ENCODE data around the gene ARHGAP15. TPM values are rescaled to one million over a fixed set of nuclear protein-coding genes. Genes with fewer than 3 reads are reported as not detected.

ARHGAP15 gene
- total RNA-seq, 1 donor from 2014 or later: 54.1 TPM

DNA sequence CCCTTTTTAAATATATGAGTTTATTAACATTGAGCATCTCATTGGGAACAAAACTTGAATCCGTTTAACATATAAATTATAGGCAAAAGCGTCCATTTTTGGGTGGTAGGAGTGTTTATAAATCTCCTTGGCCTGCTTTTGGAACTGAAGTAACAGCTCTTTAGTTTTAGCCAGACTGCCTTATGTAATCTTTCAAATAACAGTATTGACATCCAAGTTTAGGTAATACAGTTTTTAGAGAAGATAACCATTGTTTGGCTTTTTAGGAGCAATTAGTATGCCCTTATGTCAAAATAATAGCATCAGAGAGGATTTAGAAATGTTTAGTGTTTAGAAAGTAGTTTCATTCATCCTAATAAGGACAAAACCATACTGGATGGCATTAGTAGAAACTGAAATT lies 361.9 kb downstream of the ARHGAP15 start:
- peaks cover 59% of the 10 kb centered on the region for H3K36me3 Mint-ChIP-seq (ENCODE audit: low read depth)

DNA sequence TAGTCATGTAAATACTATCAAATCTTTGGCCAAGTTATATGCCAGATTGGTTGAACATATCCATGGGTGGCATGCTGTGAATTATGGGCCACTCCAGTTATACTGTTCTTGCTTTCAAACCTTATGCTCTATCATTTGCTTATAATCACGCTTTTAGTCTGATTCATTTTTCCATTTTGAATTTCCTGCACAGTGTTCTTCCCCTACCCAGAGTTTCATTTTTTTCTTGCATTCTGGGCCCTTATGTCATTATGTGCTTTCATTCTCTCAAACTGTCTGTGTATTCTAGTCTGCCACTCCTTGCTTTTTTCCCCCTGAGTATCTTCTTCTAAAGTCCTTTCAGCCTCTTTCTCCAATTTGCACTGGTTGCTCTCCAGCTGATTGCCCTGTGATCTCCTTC lies 364.1 kb downstream of the ARHGAP15 start:
- no peak for DNase-seq (ENCODE audit: low spot score)
- Mint-ChIP-seq H3K36me3 (ENCODE audit: low read depth) (peaks cover 51% of the 10 kb centered on the region), H3K4me1 (ENCODE audit: low read depth) (peaks cover 11% of the 10 kb centered on the region), H3K27ac (peak overlapping the region; percentile 23), H3K27me3 (ENCODE audit: low read depth) (no peaks in the 10 kb centered on the region), H3K4me3 (ENCODE audit: low read depth) (no peak overlapping the region), H3K9me3 (peaks cover 8% of the 10 kb centered on the region)
- intact Hi-C loops (cut with micrococcal nuclease): no loop called here

More for the DNA sequence above, 361.9 kb downstream of the ARHGAP15 start:
- no peak overlapping the region for H3K4me3 Mint-ChIP-seq (ENCODE audit: low read depth)
- no peaks in the 10 kb centered on the region for H3K27me3 Mint-ChIP-seq (ENCODE audit: low read depth)
- peaks cover 10% of the 10 kb centered on the region for H3K4me1 Mint-ChIP-seq (ENCODE audit: low read depth)
- H3K9me3 Mint-ChIP-seq: peaks cover 8% of the 10 kb centered on the region
- intact Hi-C loops (cut with micrococcal nuclease): no loop called here
- DNase-seq (ENCODE audit: low spot score): no peak
- H3K27ac Mint-ChIP-seq: no peak overlapping the region

DNA sequence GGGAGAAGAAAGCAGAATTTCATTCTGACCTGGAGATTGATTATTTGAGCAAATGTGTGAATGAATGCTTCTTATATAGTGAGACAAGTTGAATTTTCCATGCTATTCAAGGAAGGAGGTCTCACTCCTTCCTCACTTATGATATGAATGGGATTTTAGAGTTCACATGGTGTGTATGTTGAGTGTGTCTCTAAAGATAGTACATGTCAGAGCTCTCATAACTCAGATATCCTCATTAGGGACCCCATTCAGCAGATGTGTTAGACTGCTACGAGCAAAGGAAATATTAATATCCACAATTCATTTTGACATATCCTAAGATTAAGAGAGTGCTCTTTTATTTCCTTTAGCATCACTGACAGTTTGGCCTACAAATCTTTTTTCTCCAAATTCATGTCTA lies 368.5 kb downstream of the ARHGAP15 start:
- DNase-seq (ENCODE audit: low spot score): no peak
- H3K9me3 Mint-ChIP-seq: peaks cover 8% of the 10 kb centered on the region
- no peak overlapping the region for H3K4me3 Mint-ChIP-seq (ENCODE audit: low read depth)
- peaks cover 9% of the 10 kb centered on the region for H3K4me1 Mint-ChIP-seq (ENCODE audit: low read depth)
- H3K27me3 Mint-ChIP-seq (ENCODE audit: low read depth): no peaks in the 10 kb centered on the region
- H3K27ac Mint-ChIP-seq: no peak overlapping the region
- H3K36me3 Mint-ChIP-seq (ENCODE audit: low read depth): peaks cover 41% of the 10 kb centered on the region
- intact Hi-C loops (cut with micrococcal nuclease): no loop called here

- no peaks in the 10 kb centered on the region for H3K27me3 Mint-ChIP-seq (ENCODE audit: low read depth)
- intact Hi-C loops (cut with micrococcal nuclease): no loop called here
Observed at GRCh38 chr2:143498496-143498895, 369.3 kb downstream of the ARHGAP15 start.

DNA sequence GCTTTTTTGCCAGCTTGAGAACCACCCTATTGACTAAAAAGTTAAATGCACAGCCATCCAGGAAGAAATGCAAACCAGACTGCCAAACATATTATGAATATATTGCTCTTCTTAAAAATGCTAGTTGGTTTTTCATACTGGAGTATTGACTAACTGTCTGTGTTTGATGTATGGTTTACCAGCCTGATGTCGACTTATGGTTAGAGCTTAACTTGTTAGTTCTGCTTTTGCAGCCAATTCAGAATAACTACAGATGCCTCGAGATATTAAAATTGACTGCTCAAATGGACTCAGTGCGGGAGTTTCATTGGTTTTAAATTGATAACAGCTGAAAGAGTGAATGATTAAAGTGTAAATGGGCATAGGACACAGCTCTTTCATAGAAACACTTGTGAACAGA lies 369.8 kb downstream of the ARHGAP15 start:
- Mint-ChIP-seq H3K4me3 (ENCODE audit: low read depth) (no peak overlapping the region), H3K4me1 (ENCODE audit: low read depth) (peaks cover 3% of the 10 kb centered on the region), H3K9me3 (no peaks in the 10 kb centered on the region), H3K27me3 (ENCODE audit: low read depth) (no peaks in the 10 kb centered on the region), H3K27ac (no peak overlapping the region), H3K36me3 (ENCODE audit: low read depth) (peaks cover 34% of the 10 kb centered on the region)
- no peak for DNase-seq (ENCODE audit: low spot score)
- intact Hi-C loops (cut with micrococcal nuclease): no loop called here

More at GRCh38 chr2:143498496-143498895, 369.3 kb downstream of the ARHGAP15 start:
- H3K36me3 Mint-ChIP-seq (ENCODE audit: low read depth): peaks cover 36% of the 10 kb centered on the region
- no peak overlapping the region for H3K4me3 Mint-ChIP-seq (ENCODE audit: low read depth)
- peaks cover 3% of the 10 kb centered on the region for H3K9me3 Mint-ChIP-seq
- H3K4me1 Mint-ChIP-seq (ENCODE audit: low read depth): peaks cover 6% of the 10 kb centered on the region
- H3K27ac Mint-ChIP-seq: no peak overlapping the region
- no peak for DNase-seq (ENCODE audit: low spot score)

DNA sequence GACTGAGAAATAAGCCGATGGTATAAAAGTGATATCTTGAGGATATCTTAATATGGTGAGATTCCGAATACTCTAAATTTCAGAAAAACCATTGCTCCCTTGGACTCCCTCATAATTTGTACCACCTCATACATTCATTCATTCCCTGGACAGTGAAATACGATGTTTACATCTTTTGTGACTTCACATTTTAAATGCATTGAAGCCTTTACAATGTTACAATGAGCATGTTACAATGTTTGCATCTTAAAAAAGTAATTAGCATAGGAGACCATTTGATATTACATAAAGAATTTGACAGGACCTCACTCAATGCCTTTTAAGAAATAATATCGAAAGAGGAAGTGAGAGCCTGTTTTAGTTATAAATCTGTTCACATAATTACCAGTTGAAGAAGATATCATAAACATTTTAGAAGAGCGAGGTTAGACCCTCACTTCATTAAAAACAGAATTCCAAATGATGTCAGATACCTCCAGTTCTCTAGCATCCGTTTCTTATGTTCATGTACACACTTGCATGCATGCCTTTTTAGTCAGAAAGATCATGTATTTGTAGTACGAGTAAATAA lies 372.0 kb downstream of the ARHGAP15 start:
- intact Hi-C loops (cut with micrococcal nuclease): no loop called here
- H3K27me3 Mint-ChIP-seq (ENCODE audit: low read depth): no peaks in the 10 kb centered on the region
- H3K4me1 Mint-ChIP-seq (ENCODE audit: low read depth): peaks cover under 1% of the 10 kb centered on the region
- no peak overlapping the region for H3K4me3 Mint-ChIP-seq (ENCODE audit: low read depth)
- H3K36me3 Mint-ChIP-seq (ENCODE audit: low read depth): peaks cover 33% of the 10 kb centered on the region
- DNase-seq (ENCODE audit: low spot score): no peak
- no peaks in the 10 kb centered on the region for H3K9me3 Mint-ChIP-seq
- H3K27ac Mint-ChIP-seq: no peak overlapping the region

DNA sequence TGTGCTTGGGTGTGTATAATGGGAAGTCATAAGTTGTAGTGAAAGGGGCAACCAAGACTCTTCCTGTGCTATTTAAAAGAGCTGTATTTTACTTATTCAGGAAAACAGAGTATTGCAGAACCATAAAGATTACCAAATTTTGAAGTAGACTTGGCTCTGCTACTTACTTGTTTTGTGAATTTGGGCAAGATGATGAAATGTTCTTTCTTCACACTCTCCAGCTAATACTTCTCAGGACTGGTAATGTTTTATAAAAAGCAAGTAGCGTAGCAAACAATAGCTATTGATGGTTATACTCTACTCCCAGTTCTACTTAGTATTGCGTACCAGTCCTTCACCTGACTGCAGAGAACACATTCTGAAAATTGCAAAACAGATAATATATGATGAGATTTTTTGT lies 374.1 kb downstream of the ARHGAP15 start:
- Mint-ChIP-seq H3K27me3 (ENCODE audit: low read depth) (no peaks in the 10 kb centered on the region), H3K27ac (no peak overlapping the region)

DNA sequence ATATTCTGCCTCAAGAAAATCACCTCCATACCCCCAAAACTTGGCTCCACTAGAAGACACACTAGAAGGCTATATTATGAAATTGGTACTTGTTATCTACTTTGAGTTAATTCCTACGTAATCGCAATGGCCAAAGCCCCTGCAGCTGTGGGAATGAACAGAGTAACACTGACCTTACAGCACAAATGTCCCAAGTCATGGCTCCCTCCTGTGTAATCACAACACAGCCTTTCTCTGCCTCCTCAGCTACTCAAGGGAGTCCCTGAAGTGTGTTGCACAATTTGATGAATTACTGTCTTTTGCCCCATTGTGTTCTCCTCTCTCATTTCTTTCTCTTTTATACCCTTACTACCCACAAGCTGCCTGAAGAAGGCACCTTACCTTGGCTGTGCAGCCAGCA lies 375.2 kb downstream of the ARHGAP15 start:
- Mint-ChIP-seq H3K4me1 (ENCODE audit: low read depth) (no peaks in the 10 kb centered on the region), H3K4me3 (ENCODE audit: low read depth) (no peak overlapping the region), H3K9me3 (no peaks in the 10 kb centered on the region), H3K27ac (no peak overlapping the region), H3K27me3 (ENCODE audit: low read depth) (no peaks in the 10 kb centered on the region), H3K36me3 (ENCODE audit: low read depth) (peaks cover 30% of the 10 kb centered on the region)
- intact Hi-C loops (cut with micrococcal nuclease): no loop called here
- no peak for DNase-seq (ENCODE audit: low spot score)

More for the DNA sequence above, 374.1 kb downstream of the ARHGAP15 start:
- Mint-ChIP-seq H3K4me3 (ENCODE audit: low read depth) (no peak overlapping the region), H3K4me1 (ENCODE audit: low read depth) (no peaks in the 10 kb centered on the region), H3K36me3 (ENCODE audit: low read depth) (peaks cover 29% of the 10 kb centered on the region), H3K9me3 (no peaks in the 10 kb centered on the region)
- intact Hi-C loops (cut with micrococcal nuclease): no loop called here
- DNase-seq (ENCODE audit: low spot score): no peak

- peaks cover 30% of the 10 kb centered on the region for H3K36me3 Mint-ChIP-seq (ENCODE audit: low read depth)
- H3K4me1 Mint-ChIP-seq (ENCODE audit: low read depth): no peaks in the 10 kb centered on the region
- no peak overlapping the region for H3K27ac Mint-ChIP-seq
- no peak overlapping the region for H3K4me3 Mint-ChIP-seq (ENCODE audit: low read depth)
- no peaks in the 10 kb centered on the region for H3K27me3 Mint-ChIP-seq (ENCODE audit: low read depth)
- intact Hi-C loops (cut with micrococcal nuclease): no loop called here
- no peak for DNase-seq (ENCODE audit: low spot score)
- H3K9me3 Mint-ChIP-seq: no peaks in the 10 kb centered on the region
Observed at GRCh38 chr2:143505542-143505941, 376.3 kb downstream of the ARHGAP15 start.

GRCh38 chr2:143513081-143513480 lies 383.9 kb downstream of the ARHGAP15 start:
- intact Hi-C loops (cut with micrococcal nuclease): no loop called here
- Mint-ChIP-seq H3K9me3 (no peaks in the 10 kb centered on the region), H3K27ac (peak overlapping the region; percentile 5), H3K4me1 (ENCODE audit: low read depth) (peaks cover 8% of the 10 kb centered on the region), H3K4me3 (ENCODE audit: low read depth) (no peak overlapping the region), H3K27me3 (ENCODE audit: low read depth) (no peaks in the 10 kb centered on the region), H3K36me3 (ENCODE audit: low read depth) (peaks cover 46% of the 10 kb centered on the region)
- no peak for DNase-seq (ENCODE audit: low spot score)

- Mint-ChIP-seq H3K36me3 (ENCODE audit: low read depth) (peaks cover 50% of the 10 kb centered on the region), H3K27ac (no peak overlapping the region), H3K4me1 (ENCODE audit: low read depth) (peaks cover 8% of the 10 kb centered on the region), H3K27me3 (ENCODE audit: low read depth) (no peaks in the 10 kb centered on the region), H3K4me3 (ENCODE audit: low read depth) (no peak overlapping the region), H3K9me3 (no peaks in the 10 kb centered on the region)
- intact Hi-C loops (cut with micrococcal nuclease): no loop called here
- DNase-seq (ENCODE audit: low spot score): no peak
Observed at GRCh38 chr2:143514413-143514812, 385.2 kb downstream of the ARHGAP15 start.

DNA sequence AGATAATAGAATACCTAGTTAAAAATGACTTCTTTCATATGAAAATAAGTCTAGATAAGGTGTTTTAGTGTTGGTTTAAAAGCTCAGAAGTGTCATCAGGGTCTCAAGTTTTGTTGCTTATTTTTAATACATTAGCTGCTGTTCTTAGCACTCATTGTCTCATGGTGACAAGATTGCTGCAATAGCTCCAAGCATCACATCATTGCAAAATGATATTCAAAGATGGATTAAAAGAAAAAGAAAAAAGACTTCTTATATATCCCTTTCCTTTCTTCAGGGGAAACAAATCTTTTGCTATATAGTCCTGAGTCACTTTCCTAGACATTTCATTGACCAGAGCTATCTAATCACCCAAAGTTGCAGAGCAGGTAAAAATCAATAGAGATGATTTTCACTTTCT lies 386.1 kb downstream of the ARHGAP15 start:
- H3K27me3 Mint-ChIP-seq (ENCODE audit: low read depth): no peaks in the 10 kb centered on the region
- H3K36me3 Mint-ChIP-seq (ENCODE audit: low read depth): peaks cover 58% of the 10 kb centered on the region

DNA sequence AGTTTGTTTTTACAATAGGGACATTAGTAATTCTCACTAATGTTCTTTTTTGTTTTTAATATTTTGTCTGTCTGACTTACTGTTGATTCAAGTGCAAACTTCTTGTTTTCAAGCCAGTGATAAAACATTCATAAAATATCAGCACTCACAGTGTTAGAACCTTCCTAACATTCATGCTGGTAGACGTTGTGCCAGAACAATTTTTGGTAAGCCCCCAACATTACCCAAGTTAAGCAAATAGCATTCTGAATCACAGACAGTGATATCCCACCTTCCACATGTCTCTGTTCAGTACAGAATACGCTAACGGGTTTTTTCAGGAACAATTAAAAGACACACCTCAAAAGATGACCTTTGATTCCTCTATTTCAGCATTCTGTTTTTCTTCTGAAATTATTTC lies 390.3 kb downstream of the ARHGAP15 start:
- no peak for DNase-seq (ENCODE audit: low spot score)
- H3K4me3 Mint-ChIP-seq (ENCODE audit: low read depth): no peak overlapping the region
- intact Hi-C loops (cut with micrococcal nuclease): no loop called here
- peaks cover 62% of the 10 kb centered on the region for H3K36me3 Mint-ChIP-seq (ENCODE audit: low read depth)
- no peaks in the 10 kb centered on the region for H3K27me3 Mint-ChIP-seq (ENCODE audit: low read depth)
- H3K4me1 Mint-ChIP-seq (ENCODE audit: low read depth): peaks cover 1% of the 10 kb centered on the region
- no peak overlapping the region for H3K27ac Mint-ChIP-seq
- no peaks in the 10 kb centered on the region for H3K9me3 Mint-ChIP-seq

More for the DNA sequence above, 386.1 kb downstream of the ARHGAP15 start:
- peaks cover 8% of the 10 kb centered on the region for H3K4me1 Mint-ChIP-seq (ENCODE audit: low read depth)
- H3K27ac Mint-ChIP-seq: no peak overlapping the region
- intact Hi-C loops (cut with micrococcal nuclease): no loop called here
- no peaks in the 10 kb centered on the region for H3K9me3 Mint-ChIP-seq
- DNase-seq (ENCODE audit: low spot score): no peak
- no peak overlapping the region for H3K4me3 Mint-ChIP-seq (ENCODE audit: low read depth)

- H3K4me3 Mint-ChIP-seq (ENCODE audit: low read depth): no peak overlapping the region
- H3K36me3 Mint-ChIP-seq (ENCODE audit: low read depth): peaks cover 54% of the 10 kb centered on the region
- no peaks in the 10 kb centered on the region for H3K27me3 Mint-ChIP-seq (ENCODE audit: low read depth)
- no peak for DNase-seq (ENCODE audit: low spot score)
- intact Hi-C loops (cut with micrococcal nuclease): no loop called here
- no peak overlapping the region for H3K27ac Mint-ChIP-seq
- no peaks in the 10 kb centered on the region for H3K9me3 Mint-ChIP-seq
- H3K4me1 Mint-ChIP-seq (ENCODE audit: low read depth): peaks cover 12% of the 10 kb centered on the region
Observed at GRCh38 chr2:143521396-143521795, 392.2 kb downstream of the ARHGAP15 start.

Measured in activated T-helper 2 cell treated with anti-CD3 and anti-CD28 coated beads, Interferon-gamma antibody, Interleukin-2, Interleukin-4, amounts not matched to agents 10 μg/mL and 5 μg/mL and 100 μg/mL, durations not matched to agents 14 hours and 24 hours and 36 hours (primary cell).